ENCODE data around the gene SUMO3. TPM values are rescaled to one million over a fixed set of nuclear protein-coding genes. Genes with fewer than 3 reads are reported as not detected.

The SUMO3 gene
- total RNA-seq, 4 donors from 2014 or later, result 62.6 to 88.4 (median 67.4) TPM

GRCh38 chr21:44842721-44843445 is 25.0 kb upstream of the SUMO3 start:
- TF ChIP-seq POLR2A (IDR thresholded peaks at IDR 0.05), result no peak
- no peak for TF ChIP-seq CTCF (IDR thresholded peaks at IDR 0.05)
- Histone ChIP-seq H3K4me3 (no peak overlapping the region), H3K27ac (no peak overlapping the region), H3K36me3 (no peaks in the 10 kb centered on the region), H3K9me3 (no peaks in the 10 kb centered on the region), H3K27me3 (no peaks in the 10 kb centered on the region), H3K4me1 (peaks cover 0 to 13% of the 10 kb centered on the region in 2 donors)
- DNase-seq, result no peak
- intact Hi-C loops (cut with DNase I; ENCODE audit: low total_unique reads), result no loop called here

- Histone ChIP-seq H3K27me3 (no peaks in the 10 kb centered on the region), H3K4me1 (peaks cover 0 to 13% of the 10 kb centered on the region in 2 donors), H3K27ac (no peak overlapping the region), H3K9me3 (no peaks in the 10 kb centered on the region), H3K4me3 (no peak overlapping the region), H3K36me3 (no peaks in the 10 kb centered on the region)
- no peak for DNase-seq
- intact Hi-C loops (cut with DNase I; ENCODE audit: low total_unique reads), result no loop called here
- no peak for TF ChIP-seq CTCF (IDR thresholded peaks at IDR 0.05)
- TF ChIP-seq POLR2A (IDR thresholded peaks at IDR 0.05), result no peak
Measured at GRCh38 chr21:44842087-44842486, 24.2 kb upstream of the SUMO3 start.

GRCh38 chr21:44840771-44841170 is 22.9 kb upstream of the SUMO3 start:
- Histone ChIP-seq H3K9me3 (no peaks in the 10 kb centered on the region), H3K4me3 (no peak overlapping the region), H3K27me3 (no peaks in the 10 kb centered on the region), H3K4me1 (peaks cover 0 to 5% of the 10 kb centered on the region in 2 donors), H3K36me3 (no peaks in the 10 kb centered on the region), H3K27ac (no peak overlapping the region)
- intact Hi-C loops (cut with DNase I; ENCODE audit: low total_unique reads), result no loop called here
- TF ChIP-seq POLR2A (IDR thresholded peaks at IDR 0.05) (no peak), CTCF (IDR thresholded peaks at IDR 0.05) (no peak)
- DNase-seq, result no peak

DNA sequence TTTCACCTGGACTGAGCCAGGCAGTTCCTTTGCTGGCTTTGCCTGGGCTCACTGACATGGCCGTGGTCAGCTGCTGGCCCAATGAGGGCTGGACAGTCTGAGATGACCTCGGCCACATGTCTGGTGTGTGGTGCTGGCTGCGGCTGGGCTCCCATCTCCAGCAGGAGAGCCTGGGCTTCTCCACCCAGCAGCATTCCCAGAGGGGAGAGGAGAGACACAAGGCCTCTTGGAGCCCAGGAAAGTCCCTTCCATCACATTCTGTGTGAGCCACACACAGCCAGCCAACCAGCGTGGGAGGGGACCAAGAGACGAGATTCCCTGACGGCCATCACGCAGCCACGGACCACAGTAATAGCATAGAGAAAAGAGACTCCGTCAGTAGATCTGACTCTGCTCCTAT is 21.1 kb upstream of the SUMO3 start:
- Histone ChIP-seq H3K27me3 (no peaks in the 10 kb centered on the region), H3K36me3 (no peaks in the 10 kb centered on the region), H3K27ac (no peak overlapping the region), H3K4me3 (no peak overlapping the region), H3K4me1 (no peaks in the 10 kb centered on the region), H3K9me3 (no peaks in the 10 kb centered on the region)
- TF ChIP-seq CTCF (IDR thresholded peaks at IDR 0.05), result no peak
- TF ChIP-seq POLR2A (IDR thresholded peaks at IDR 0.05), result no peak
- intact Hi-C loops (cut with DNase I; ENCODE audit: low total_unique reads), result no loop called here
- DNase-seq, result no peak

DNA sequence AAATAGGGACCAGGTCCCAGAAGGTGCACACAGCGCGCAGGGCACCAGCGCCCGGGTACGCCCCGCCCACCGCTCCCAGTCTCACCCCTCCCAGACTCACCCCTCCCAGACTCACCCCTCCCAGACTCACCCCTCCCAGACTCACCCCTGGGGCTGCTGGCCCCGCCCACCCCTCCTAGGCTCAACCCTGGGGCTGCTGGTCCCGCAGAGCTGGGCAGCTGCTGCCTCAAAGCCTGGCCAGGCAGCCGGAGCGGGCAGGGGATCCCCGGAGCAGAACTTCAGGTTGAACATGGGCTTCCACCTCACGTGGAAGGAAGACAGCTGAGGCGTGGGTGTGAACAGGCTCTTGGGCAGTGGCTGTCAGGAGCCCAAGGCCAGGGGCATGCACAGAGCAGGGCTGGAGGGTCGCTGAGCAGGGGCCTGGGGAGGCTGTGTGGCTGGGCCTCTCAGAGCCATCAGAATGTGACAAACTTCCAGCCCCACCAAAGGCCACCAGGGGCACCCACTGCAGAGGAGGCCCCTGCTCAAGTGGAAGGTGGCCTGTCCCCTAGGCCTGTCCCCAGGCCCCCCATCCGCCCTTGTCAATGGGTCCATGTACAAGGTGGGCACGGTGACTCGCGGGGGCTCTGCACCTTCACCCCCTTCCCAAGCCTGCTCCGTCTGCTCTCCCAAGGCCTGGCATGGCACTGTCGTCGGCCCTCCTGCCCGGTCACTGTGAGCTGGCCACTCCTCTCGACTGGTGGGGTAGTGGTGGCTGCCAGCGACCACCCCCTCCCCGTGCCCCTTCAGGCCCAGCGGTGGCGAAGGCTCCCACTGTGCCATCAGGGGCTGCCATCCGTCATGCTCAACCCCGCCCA is 20.4 kb upstream of the SUMO3 start:
- no peaks in the 10 kb centered on the region for H3K4me1 ChIP-seq
- no peaks in the 10 kb centered on the region for H3K36me3 ChIP-seq
- no peaks in the 10 kb centered on the region for H3K27me3 ChIP-seq
- H3K4me3 ChIP-seq, result no peak overlapping the region
- TF ChIP-seq POLR2A (IDR thresholded peaks at IDR 0.05) (no peak), CTCF (IDR thresholded peaks at IDR 0.05) (no peak)
- intact Hi-C loops (cut with DNase I; ENCODE audit: low total_unique reads), result no loop called here
- no peak for DNase-seq
- no peak overlapping the region for H3K27ac ChIP-seq
- H3K9me3 ChIP-seq, result no peaks in the 10 kb centered on the region
